ENCODE measurements around the gene PACS2. TPM values are rescaled to one million over a fixed set of nuclear protein-coding genes. Genes with fewer than 3 reads are reported as not detected.

PACS2 gene
- total and polyA plus RNA-seq, 2 donors (not counting 3 experiments of a cell fraction or from before 2014, with no cell fraction given): 52.7 to 86.3 TPM

- BruUV-seq (replicated peaks): no TSS peak
- TF ChIP-seq MYC (IDR thresholded peaks at IDR 0.05; ENCODE audit: low read depth, low read length) (no peak), POLR2A (IDR thresholded peaks at IDR 0.05; ENCODE audit: low read depth, low read length) (no peak), FOS (IDR thresholded peaks at IDR 0.05; ENCODE audit: borderline replicate concordance, insufficient read depth, low read length) (no peak), POLR2AphosphoS5 (IDR thresholded peaks at IDR 0.05; ENCODE audit: insufficient read depth, low read depth, low read length) (no peak), MAX (IDR thresholded peaks at IDR 0.05; ENCODE audit: insufficient read depth, insufficient read length) (no peak), GATA2 (IDR thresholded peaks at IDR 0.05; ENCODE audit: insufficient read depth, insufficient read length, low read depth, low read length) (no peak), EZH2 (IDR thresholded peaks at IDR 0.05; ENCODE audit: borderline replicate concordance, low read depth, low read length, severe bottlenecking) (no peak), CTCF (IDR thresholded peaks at IDR 0.05; ENCODE audit: extremely low read depth in 1 of 2, insufficient read depth in 1 of 2, low read depth in 1 of 2, low read length in 2 of 2) (no peak), JUN (IDR thresholded peaks at IDR 0.05; ENCODE audit: borderline replicate concordance, insufficient read depth, insufficient read length, low read depth) (no peak)
- no peak for DNase-seq (ENCODE audit: low read depth, low spot score)
- ChIA-PET CTCF (interaction anchor here (1.0 to 1.8 kb wide), 5 partner anchors 14 to 124 kb away, joined by 3 to 9 read pairs (median 4); no protein-coding TSS in a partner anchor), POLR2A (no interaction called here)
- H3K9ac ChIP-seq (replicated peaks; ENCODE audit: extremely low read depth, insufficient read depth, low read length): no peak overlapping the region
- dilution Hi-C loops (cut with MboI; ENCODE audit: extremely low pct_ligation_motif_present, low sequenced_read_pairs): no loop called here
- no peak overlapping the region for H2AFZ ChIP-seq (ENCODE audit: low read depth, low read length)
- no peak overlapping the region for H3K27ac ChIP-seq (ENCODE audit: insufficient read depth, low read depth, low read length)
- no peaks in the 10 kb centered on the region for H4K20me1 ChIP-seq (replicated peaks; ENCODE audit: control insufficient read depth, extremely low read depth, insufficient read depth, low read length)
- H3K9me3 ChIP-seq (replicated peaks; ENCODE audit: control insufficient read depth, insufficient read depth, low read length): no peaks in the 10 kb centered on the region
- H3K79me2 ChIP-seq (ENCODE audit: control insufficient read depth, insufficient read depth, low read length): no peaks in the 10 kb centered on the region
- no peaks in the 10 kb centered on the region for H3K9me1 ChIP-seq (replicated peaks; ENCODE audit: control insufficient read depth, extremely low read depth, insufficient read depth, low read length)
- FAIRE-seq: no peak
- H3K4me3 ChIP-seq (replicated peaks in 1 of 3; ENCODE audit: insufficient read depth in 1 of 3, low read depth in 1 of 3, low read length in 3 of 3): no peak overlapping the region
- no peaks in the 10 kb centered on the region for H3K27me3 ChIP-seq (ENCODE audit: control insufficient read depth in 2 of 2, insufficient read depth in 2 of 2, low read length in 2 of 2)
- no peaks in the 10 kb centered on the region for H3K4me1 ChIP-seq (ENCODE audit: control insufficient read depth, extremely low read depth, insufficient read depth, low read length)
- no peak overlapping the region for H3K4me2 ChIP-seq (ENCODE audit: insufficient read depth, low read length)
- intact Hi-C loops (cut with micrococcal nuclease): no loop called here
- peaks cover 0 to 4% of the 10 kb centered on the region in 2 experiments for H3K36me3 ChIP-seq (ENCODE audit: control insufficient read depth in 2 of 2, extremely low read depth in 1 of 2, insufficient read depth in 2 of 2, low read length in 2 of 2)
Observed at GRCh38 chr14:105365681-105366080, 51.1 kb downstream of the PACS2 start.
